Measurements from ENCODE around the gene COA8.

- TF ChIP-seq CTCF (IDR thresholded peaks at IDR 0.05; ENCODE audit: insufficient read depth, low read length) (no peak), GABPA (IDR thresholded peaks at IDR 0.05; ENCODE audit: low read depth) (no peak), POLR2AphosphoS5 (IDR thresholded peaks at IDR 0.05; ENCODE audit: low read depth) (no peak), REST (IDR thresholded peaks at IDR 0.05; ENCODE audit: insufficient replicate concordance, low read depth) (no peak)
Measured at GRCh38 chr14:103625356-103626095, 62.8 kb downstream of the COA8 start.
